K562 treated with DMSO at 1 percent for 4 hours (cell line): ENCODE data around the gene OR8B8. TPM values are rescaled to one million over a fixed set of nuclear protein-coding genes. Genes with fewer than 3 reads are reported as not detected.

Source experiments
- total RNA-seq: library from RNA; unstranded; fragments of 300-600 nt; gene quantifications from 2 replicates; pipeline ENCODE4 v1.2.3, GENCODE V29; 2022; ENCODE audit not compliant: insufficient read depth

Gene OR8B8, protein sequence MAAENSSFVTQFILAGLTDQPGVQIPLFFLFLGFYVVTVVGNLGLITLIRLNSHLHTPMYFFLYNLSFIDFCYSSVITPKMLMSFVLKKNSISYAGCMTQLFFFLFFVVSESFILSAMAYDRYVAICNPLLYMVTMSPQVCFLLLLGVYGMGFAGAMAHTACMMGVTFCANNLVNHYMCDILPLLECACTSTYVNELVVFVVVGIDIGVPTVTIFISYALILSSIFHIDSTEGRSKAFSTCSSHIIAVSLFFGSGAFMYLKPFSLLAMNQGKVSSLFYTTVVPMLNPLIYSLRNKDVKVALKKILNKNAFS
- not detected in 2 replicates for total RNA-seq

DNA sequence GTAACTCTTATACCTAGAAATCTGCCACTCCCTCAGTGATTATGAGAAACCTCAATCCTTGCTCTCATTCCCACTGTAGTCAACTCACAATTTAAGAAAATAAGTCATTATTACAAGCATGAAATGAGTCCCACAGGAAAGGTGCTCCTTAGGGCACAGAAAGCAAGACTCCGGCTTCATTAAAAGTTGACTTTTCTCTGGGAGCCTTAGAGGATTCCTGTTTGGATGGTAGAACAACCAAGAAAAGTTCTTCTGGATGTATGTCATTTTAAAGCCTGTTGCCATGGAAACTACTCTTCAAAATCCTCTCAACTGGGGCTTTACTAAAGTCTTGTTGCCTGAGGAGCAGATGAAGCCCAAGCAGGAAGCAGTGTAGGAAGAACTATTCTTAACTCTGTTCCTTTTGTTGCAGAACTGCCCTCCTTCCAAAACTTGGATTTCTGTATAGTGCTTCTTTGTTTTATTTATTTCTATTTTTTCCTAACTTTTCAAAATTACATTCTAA, at the start of gene OR8B8:
OR8B8 (minus strand) TSS at position 51 of the 505 bp plus-strand sequence. CDS start 4,611 bp downstream, outside the sequence.

DNA sequence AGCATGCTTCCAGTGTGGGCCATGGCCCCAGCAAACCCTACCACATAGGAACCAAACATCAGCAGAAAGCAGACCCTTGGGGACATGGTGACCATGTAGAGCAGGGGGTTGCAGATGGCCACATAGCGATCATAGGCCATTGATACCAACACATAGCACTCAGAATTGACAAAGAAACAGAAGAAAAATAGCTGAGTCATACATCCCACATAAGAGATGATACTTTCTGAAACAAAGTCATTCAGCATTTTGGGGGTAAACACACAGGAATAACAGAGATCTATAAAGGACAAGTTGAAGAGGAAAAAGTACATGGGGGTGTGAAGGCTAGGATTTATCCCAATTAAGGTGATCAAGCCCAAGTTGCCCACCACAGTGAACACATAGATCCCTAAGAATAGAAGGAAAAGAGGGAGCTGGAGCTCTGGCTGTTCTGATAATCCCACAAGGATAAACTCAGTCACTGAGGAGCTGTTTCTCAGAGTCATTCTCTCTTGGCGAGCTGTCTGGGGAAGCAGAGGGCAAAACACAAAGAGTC, 21.0 kb downstream of the OR8B8 start, which contains the start of gene OR8B4:
OR8B4 (minus strand) TSS at position 488 of the 538 bp plus-strand sequence; CDS start at position 488, 0 bp downstream.

GRCh38 chr11:124398924-124399323, 46.6 kb downstream of the OR8B8 start, which contains the start of gene OR8B3:
TSS of gene OR8B3 (minus strand) at chr11:124399024. CDS start at chr11:124397351, 1,673 bp downstream.

Other genes starting within 250 kb of the OR8B8 start
- not detected in 2 replicates for gene OR8G1, start 204.6 kb downstream of the OR8B8 start, total RNA-seq
- gene OR8G5, start 189.3 kb downstream of the OR8B8 start, total RNA-seq: 3.7 and 4.1 TPM in 2 replicates
- 0.06 TPM in 1 of 2 replicates, not detected in the other for gene OR8D1, start 131.7 kb downstream of the OR8B8 start, total RNA-seq
- gene OR8D2, start 125.5 kb downstream of the OR8B8 start, total RNA-seq: not detected in 2 replicates
- not detected in 2 replicates for gene OR8B2, start 61.2 kb downstream of the OR8B8 start, total RNA-seq
- gene OR8B3, start 46.7 kb downstream of the OR8B8 start, total RNA-seq: not detected in 2 replicates
- not detected in 2 replicates for gene OR8B4, start 20.8 kb downstream of the OR8B8 start, total RNA-seq
- gene OR8B12, start 98.0 kb upstream of the OR8B8 start, total RNA-seq: not detected in 2 replicates
- 0.20 and 0.85 TPM in 2 replicates for gene OR8A1, start 124.3 kb upstream of the OR8B8 start, total RNA-seq
- 1.1 and 1.2 TPM in 2 replicates for gene PANX3, start 165.7 kb upstream of the OR8B8 start, total RNA-seq
- gene TBRG1, start 177.2 kb upstream of the OR8B8 start, total RNA-seq: 27.6 and 32.3 TPM in 2 replicates
- 1.1 and 2.1 TPM in 2 replicates for gene SIAE, start 228.0 kb upstream of the OR8B8 start, total RNA-seq
- gene SPA17, start 228.2 kb upstream of the OR8B8 start, total RNA-seq: 7.8 and 10.6 TPM in 2 replicates